ENCODE measurements around the gene CNTN5. TPM values are rescaled to one million over a fixed set of nuclear protein-coding genes. Genes with fewer than 3 reads are reported as not detected.

Gene CNTN5
- total RNA-seq, 1 experiment from 2014 or later: not detected

DNA sequence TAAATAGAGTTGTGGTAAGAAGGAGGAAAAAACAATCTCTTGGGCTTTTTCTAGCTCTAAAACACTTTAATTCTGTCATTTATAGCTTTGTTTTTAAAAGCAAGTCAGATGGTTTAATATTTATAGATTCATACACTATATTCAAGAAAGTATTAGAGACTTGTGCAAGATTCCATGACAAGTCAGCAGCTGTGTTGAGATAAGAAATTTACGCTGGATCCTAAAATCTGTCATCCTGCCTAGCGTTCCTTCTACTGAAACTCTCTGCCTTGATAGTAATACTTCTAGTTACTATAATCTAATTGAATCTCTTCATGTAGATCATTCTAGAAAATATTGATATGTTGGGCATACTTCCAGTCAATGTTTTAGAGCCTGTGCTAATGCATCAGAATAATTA, 721.8 kb downstream of the CNTN5 start:
- no peak overlapping the region for H3K27ac ChIP-seq (ENCODE audit: low read length)
- CTCF ChIA-PET: no interaction called here
- no peak for ATAC-seq
- H3K4me1 ChIP-seq (ENCODE audit: insufficient read depth, low read length): no peaks in the 10 kb centered on the region
- intact Hi-C loops (cut with micrococcal nuclease): no loop called here
- H3K4me3 ChIP-seq (ENCODE audit: low read length): no peak overlapping the region
- no TSS peak for BruUV-seq (replicated peaks)
- H2AFZ ChIP-seq (ENCODE audit: low read length): no peak overlapping the region
- no peaks in the 10 kb centered on the region for H4K20me1 ChIP-seq (ENCODE audit: low read length)
- H3K4me2 ChIP-seq (ENCODE audit: low read length): no peak overlapping the region
- no peaks in the 10 kb centered on the region for H3K79me2 ChIP-seq (ENCODE audit: low read length)
- TF ChIP-seq EZH2phosphoT487 (IDR thresholded peaks at IDR 0.05; ENCODE audit: borderline replicate concordance, low read length) (no peak), EZH2 (IDR thresholded peaks at IDR 0.05; ENCODE audit: low read length, unreplicated experiment) (no peak)
- TF ChIP-seq, protein P1, sequence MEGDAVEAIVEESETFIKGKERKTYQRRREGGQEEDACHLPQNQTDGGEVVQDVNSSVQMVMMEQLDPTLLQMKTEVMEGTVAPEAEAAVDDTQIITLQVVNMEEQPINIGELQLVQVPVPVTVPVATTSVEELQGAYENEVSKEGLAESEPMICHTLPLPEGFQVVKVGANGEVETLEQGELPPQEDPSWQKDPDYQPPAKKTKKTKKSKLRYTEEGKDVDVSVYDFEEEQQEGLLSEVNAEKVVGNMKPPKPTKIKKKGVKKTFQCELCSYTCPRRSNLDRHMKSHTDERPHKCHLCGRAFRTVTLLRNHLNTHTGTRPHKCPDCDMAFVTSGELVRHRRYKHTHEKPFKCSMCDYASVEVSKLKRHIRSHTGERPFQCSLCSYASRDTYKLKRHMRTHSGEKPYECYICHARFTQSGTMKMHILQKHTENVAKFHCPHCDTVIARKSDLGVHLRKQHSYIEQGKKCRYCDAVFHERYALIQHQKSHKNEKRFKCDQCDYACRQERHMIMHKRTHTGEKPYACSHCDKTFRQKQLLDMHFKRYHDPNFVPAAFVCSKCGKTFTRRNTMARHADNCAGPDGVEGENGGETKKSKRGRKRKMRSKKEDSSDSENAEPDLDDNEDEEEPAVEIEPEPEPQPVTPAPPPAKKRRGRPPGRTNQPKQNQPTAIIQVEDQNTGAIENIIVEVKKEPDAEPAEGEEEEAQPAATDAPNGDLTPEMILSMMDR (conservative IDR thresholded peaks at IDR 0.05; ENCODE audit: low read depth, low read length): no peak
- no peaks in the 10 kb centered on the region for H3K9me3 ChIP-seq (ENCODE audit: low read length)
- no peaks in the 10 kb centered on the region for H3K36me3 ChIP-seq (ENCODE audit: low read depth, low read length)
- DNase-seq: no peak
- no peaks in the 10 kb centered on the region for H3K9me2 ChIP-seq (replicated peaks; ENCODE audit: low read length)
- H3K9ac ChIP-seq (ENCODE audit: low read length): no peak overlapping the region
- peaks cover 23% of the 10 kb centered on the region for H3K27me3 ChIP-seq (ENCODE audit: low read length)
- H3F3A ChIP-seq (ENCODE audit: low read length, unreplicated experiment): no peaks in the 10 kb centered on the region
- POLR2A ChIA-PET (ENCODE audit: unreplicated experiment): interaction anchor here (0.6 kb wide), 1 partner anchor 12 kb away, joined by 8 read pairs; no protein-coding TSS in a partner anchor

- DNase-seq (no peak), ATAC-seq (no peak)
- Histone ChIP-seq H3K4me2 (ENCODE audit: low read length) (no peak overlapping the region), H3F3A (ENCODE audit: low read length, unreplicated experiment) (no peaks in the 10 kb centered on the region), H3K36me3 (ENCODE audit: low read depth, low read length) (no peaks in the 10 kb centered on the region), H4K20me1 (ENCODE audit: low read length) (no peaks in the 10 kb centered on the region), H3K9ac (ENCODE audit: low read length) (no peak overlapping the region), H3K9me3 (ENCODE audit: low read length) (no peaks in the 10 kb centered on the region), H3K27ac (ENCODE audit: low read length) (no peak overlapping the region), H3K4me3 (ENCODE audit: low read length) (no peak overlapping the region), H2AFZ (ENCODE audit: low read length) (no peak overlapping the region), H3K79me2 (ENCODE audit: low read length) (no peaks in the 10 kb centered on the region), H3K4me1 (ENCODE audit: insufficient read depth, low read length) (no peaks in the 10 kb centered on the region), H3K27me3 (ENCODE audit: low read length) (peaks cover 27% of the 10 kb centered on the region), H3K9me2 (replicated peaks; ENCODE audit: low read length) (no peaks in the 10 kb centered on the region; the same call in 1 of the 2 replicates)
- no TSS peak for BruUV-seq (replicated peaks)
- POLR2A ChIA-PET (ENCODE audit: unreplicated experiment): no interaction called here
- TF ChIP-seq EZH2 (IDR thresholded peaks at IDR 0.05; ENCODE audit: low read length, unreplicated experiment) (no peak), EZH2phosphoT487 (IDR thresholded peaks at IDR 0.05; ENCODE audit: borderline replicate concordance, low read length) (no peak)
- TF ChIP-seq, protein P1 (conservative IDR thresholded peaks at IDR 0.05; ENCODE audit: low read depth, low read length): no peak
- intact Hi-C loops (cut with micrococcal nuclease): no loop called here
- CTCF ChIA-PET: no interaction called here
Observed at GRCh38 chr11:99759787-99760186, 739.0 kb downstream of the CNTN5 start.

DNA sequence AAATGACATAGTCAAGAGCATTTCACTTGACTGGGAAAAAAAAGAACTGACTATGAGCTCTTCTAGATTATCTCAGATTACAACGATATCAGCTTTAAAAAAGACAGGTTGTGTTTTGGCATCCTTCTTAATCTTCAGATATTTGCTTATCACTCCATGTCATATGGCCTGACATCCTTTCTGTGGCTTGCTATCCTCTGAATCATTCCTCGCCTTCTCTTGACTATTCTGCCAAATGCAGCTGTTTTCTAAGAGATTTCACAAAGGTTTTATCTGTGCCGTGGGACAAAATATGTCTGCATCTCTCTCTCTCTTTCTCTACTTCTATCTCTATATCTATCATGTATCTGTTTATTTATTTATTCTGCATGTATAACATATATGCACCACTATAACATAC, 746.1 kb downstream of the CNTN5 start:
- no peaks in the 10 kb centered on the region for H3K36me3 ChIP-seq (ENCODE audit: low read depth, low read length)
- H3K4me2 ChIP-seq (ENCODE audit: low read length): no peak overlapping the region
- H3K4me1 ChIP-seq (ENCODE audit: insufficient read depth, low read length): no peaks in the 10 kb centered on the region
- no peaks in the 10 kb centered on the region; the same call in 1 of the 2 replicates for H3K9me2 ChIP-seq (replicated peaks; ENCODE audit: low read length)
- no peak for DNase-seq
- CTCF ChIA-PET: no interaction called here
- no TSS peak for BruUV-seq (replicated peaks)
- H3K79me2 ChIP-seq (ENCODE audit: low read length): no peaks in the 10 kb centered on the region
- no peak for TF ChIP-seq EZH2 (IDR thresholded peaks at IDR 0.05; ENCODE audit: low read length, unreplicated experiment)
- TF ChIP-seq, protein P1 (conservative IDR thresholded peaks at IDR 0.05; ENCODE audit: low read depth, low read length): no peak
- TF ChIP-seq EZH2phosphoT487 (IDR thresholded peaks at IDR 0.05; ENCODE audit: borderline replicate concordance, low read length): no peak
- no peak overlapping the region for H2AFZ ChIP-seq (ENCODE audit: low read length)
- H3F3A ChIP-seq (ENCODE audit: low read length, unreplicated experiment): no peaks in the 10 kb centered on the region
- H3K27ac ChIP-seq (ENCODE audit: low read length): no peak overlapping the region
- no peaks in the 10 kb centered on the region for H3K9me3 ChIP-seq (ENCODE audit: low read length)
- peaks cover 4% of the 10 kb centered on the region; the same call in 1 of the 2 replicates for H3K27me3 ChIP-seq (ENCODE audit: low read length)
- no peak for ATAC-seq
- H4K20me1 ChIP-seq (ENCODE audit: low read length): no peaks in the 10 kb centered on the region
- intact Hi-C loops (cut with micrococcal nuclease): no loop called here
- no peak overlapping the region for H3K4me3 ChIP-seq (ENCODE audit: low read length)
- H3K9ac ChIP-seq (ENCODE audit: low read length): no peak overlapping the region
- POLR2A ChIA-PET (ENCODE audit: unreplicated experiment): no interaction called here
